IPS DF 4.7 (cell line): ENCODE measurements around the gene SNX8.

Source experiments
- DNase-seq: peaks from one replicate; pipeline ENCODE4 v3.0.0-alpha.2; 2013; ENCODE audit warnings: low spot score; ENCODE audit errors: extremely low read depth

Gene SNX8

DNA sequence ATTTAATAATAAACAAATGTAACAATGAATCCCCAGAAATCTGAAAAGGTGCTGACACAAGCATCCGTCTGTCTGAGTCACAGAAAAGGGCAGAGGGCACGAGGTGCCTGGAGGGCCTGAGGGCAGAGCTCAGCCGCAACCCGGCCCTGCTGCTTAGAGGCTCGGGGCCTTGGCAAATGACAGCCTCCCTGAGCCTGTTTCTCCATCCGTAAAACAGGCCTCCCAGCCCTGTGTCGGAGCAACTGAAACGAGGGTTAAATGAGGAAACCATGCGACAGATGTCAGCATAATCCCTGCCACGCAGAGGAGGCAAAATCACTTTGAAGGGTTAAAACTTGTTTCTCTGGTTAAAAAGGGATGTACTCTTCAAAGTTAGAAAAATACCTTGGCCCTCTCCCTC lies 47.3 kb downstream of the SNX8 start:
- no peak for DNase-seq

DNA sequence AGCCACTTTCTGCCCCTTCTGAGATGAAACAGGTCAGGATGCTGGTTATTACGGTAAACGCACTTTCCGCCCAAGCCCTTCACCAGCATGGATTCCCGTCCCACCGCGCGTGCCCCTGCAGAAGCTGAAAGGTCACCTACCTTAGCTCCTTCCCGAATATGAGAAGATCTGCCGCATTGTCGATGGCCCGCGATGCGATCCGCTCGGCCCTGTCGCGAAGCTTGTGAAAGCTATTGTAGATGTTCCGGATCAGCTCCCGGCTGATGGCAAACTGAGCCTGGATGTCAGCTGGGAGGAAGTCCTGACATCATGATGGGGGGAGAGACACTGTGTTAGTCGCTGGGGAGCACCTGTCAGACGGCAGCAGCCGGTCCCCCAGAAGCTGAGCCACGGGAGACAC lies 50.1 kb downstream of the SNX8 start:
- DNase-seq, result no peak

GRCh38 chr7:2263176-2263575 lies 51.1 kb downstream of the SNX8 start:
- no peak for DNase-seq

DNA sequence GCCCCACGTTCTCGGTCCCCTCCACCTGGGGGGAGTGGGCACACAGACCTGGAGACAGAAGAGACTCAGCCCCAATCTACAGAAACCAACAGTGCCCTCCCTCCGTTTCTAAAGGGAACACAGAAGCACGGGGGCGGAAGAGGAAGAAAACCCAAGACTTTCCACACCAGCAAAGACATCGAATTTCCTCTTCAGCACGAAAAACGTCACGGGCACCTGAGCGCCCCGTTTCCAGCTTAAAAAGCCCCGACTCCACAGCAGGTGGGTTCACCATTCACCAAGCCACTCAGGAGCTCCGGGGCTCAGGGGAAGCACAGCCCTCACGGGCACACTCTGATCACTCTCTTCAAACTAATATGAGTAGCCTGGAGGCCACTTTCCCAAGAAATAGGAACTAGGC lies 52.6 kb downstream of the SNX8 start:
- DNase-seq, result no peak

DNA sequence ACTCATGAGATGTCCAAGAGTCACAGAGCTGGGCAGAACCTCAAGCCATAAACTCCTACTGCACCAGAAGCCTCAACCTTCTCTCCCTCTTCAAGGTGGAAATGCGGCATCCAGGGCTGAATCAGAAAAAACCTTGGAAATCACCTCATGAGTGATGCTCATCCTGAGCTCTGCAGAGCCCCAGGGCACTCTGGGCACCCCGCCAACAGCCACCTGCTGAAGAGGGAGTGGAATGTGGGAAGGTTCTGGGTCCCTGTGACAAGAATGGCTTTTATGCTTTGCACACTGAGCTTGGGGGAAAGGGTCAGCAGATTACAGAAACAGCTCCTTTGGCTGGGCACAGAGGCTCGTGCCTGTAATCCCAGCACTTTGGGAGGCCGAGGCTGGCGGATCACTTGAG lies 53.4 kb downstream of the SNX8 start:
- DNase-seq, result no peak

- DNase-seq, result no peak
Observed at GRCh38 chr7:2259480-2259879, 54.8 kb downstream of the SNX8 start.

DNA sequence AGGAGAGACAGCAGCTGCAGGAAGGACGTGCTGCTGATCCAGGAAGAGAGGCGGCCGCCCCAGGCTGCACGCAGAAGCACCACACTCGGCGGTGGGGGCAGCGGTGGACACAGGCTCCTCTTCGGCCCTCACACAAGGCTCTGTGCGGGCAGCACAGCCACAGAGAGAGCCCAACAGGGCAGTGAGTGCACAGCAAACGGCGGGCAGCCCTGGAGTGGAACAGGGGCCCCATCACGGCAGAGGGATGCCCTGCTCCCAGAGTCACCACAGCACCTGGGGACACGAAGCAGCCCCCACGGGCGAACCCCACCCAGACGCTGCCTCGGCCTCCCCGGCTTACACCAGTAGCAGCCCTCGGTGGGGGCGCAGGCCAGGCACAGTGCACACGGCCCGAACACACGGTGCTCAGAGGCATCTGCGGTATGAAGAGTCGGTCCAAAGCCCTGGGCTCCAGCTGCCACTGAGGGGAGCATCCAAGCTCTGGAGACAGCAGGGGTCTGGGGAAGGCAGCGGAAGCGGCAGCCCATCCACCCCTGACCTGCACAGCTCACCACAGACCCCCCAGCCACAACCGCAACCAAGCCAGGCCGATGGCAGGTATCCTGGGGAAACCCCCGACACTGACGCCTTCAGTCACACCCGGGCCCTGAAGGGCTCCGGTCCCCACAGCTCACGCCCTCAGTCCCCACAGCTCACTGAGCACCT lies 55.4 kb downstream of the SNX8 start:
- no peak for DNase-seq

GRCh38 chr7:2257651-2258050 lies 56.6 kb downstream of the SNX8 start:
- no peak for DNase-seq

GRCh38 chr7:2257046-2257551 lies 57.1 kb downstream of the SNX8 start:
- no peak for DNase-seq

- no peak for DNase-seq
Observed at GRCh38 chr7:2256306-2257045, 57.8 kb downstream of the SNX8 start.

- no peak for DNase-seq
Observed at GRCh38 chr7:2255145-2256139, 58.8 kb downstream of the SNX8 start.

DNA sequence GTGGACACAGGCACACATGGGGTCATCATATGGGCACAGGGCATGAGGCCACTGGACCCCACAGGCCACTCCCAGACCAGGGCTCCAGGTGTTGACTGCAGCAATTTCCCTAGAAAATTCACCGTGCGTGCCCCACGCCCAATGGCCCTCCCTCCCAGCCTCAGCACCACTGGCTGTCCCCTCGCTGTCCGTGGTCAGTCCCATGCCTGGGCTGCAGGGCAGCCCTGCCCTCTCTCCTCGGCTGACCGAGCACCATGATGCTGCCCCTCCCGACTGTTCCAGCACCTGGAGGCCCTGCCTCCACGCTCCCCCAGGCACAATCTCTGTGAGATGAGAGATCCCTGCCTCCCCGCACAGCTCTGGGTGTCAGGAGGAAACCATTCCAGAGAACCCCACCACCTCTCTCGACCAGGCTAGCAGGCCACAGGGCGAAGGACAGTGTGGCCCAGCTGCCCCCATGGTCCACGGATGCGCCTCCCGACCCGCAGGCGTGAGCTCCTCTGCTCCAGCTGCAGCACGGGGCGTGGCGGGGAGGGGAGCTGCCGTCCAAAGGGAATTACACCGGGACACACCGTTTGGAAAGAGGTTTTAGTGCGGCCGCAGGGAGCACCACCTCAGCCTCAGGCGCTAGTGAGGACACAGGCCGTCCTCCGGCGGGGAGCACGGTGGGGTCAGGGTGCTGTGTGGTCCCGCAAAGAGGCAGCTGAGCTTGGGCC lies 59.7 kb downstream of the SNX8 start:
- no peak for DNase-seq

DNA sequence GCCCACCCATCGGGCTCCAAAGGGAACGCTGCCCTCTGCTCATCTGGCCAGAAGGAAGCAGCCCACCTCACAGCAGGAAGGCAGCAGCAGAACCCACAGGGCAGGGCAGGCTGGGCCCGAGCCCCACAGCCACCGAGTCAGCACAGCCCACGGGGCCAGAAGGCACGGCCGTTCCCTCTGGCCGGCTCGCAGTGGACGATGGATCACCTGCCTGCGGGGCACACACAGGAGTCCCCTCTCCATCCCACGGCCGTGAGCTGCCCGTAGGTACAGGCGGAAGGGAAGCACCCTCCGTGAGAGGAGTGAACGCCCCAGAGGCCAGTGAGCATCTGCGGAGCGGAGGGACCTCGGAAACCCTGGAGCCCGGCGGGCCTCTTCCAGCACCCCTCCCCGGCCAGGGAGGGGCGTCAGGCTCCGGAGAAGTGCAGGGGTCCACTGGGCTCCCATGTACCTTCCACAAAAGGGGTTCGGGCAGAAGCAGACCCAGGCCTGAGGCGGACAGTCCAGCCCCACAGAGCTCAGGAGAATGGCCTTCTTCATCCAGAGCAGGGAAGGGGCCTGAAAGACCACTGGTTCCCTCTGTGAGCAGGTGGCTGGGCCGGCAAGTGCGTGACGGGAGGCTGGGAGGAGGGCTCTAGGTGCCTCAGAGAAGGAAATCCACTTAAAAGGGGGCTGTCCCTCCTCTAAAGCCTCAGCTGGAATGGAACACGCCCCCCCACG lies 60.6 kb downstream of the SNX8 start:
- DNase-seq, result no peak

GRCh38 chr7:2253021-2253420 lies 61.2 kb downstream of the SNX8 start:
- no peak for DNase-seq

DNA sequence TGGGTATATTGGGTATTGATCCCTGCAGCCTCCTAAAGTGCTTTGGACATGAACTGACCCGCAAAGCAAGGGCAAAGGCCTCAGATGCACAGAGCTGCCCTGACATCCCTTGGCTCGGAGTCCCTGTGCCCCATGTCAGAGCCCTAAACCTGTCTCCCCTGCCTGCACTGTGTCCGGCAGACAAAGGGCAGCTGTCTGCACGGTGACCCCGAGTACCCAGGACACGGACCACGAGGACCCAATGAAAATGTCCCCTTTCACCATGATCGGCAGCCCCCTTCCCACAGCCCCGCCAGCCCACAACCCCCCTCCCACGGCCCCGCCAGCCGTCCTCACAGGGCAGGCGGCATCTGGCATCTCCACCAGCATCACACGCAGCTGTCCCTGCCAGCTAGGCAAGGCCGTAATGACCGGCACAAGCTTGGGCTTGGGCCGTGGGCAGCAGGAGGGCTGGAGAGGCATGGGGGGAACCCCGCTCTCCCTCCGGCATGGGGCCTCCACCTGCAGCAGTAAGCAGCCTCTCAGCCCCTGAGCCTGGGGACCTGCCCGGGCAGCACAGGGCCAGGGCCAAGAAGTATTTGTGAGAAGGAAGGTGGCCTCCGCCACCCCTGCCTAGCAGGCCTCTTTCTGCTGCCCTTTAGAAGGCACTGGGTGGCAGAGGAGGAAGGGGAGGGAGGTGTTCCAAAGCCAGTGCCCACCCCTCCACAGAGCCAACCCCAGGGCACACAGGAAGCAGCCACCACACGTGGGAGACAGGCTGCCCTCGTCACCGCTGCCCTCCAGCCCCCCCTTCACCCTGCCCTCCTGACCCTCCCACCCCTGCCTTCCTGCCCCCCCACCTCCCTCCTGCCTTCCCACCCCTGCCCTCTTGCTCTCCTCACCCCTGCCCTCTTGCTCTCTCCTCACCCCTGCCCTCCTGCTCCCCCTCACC lies 62.1 kb downstream of the SNX8 start:
- DNase-seq, result no peak

DNA sequence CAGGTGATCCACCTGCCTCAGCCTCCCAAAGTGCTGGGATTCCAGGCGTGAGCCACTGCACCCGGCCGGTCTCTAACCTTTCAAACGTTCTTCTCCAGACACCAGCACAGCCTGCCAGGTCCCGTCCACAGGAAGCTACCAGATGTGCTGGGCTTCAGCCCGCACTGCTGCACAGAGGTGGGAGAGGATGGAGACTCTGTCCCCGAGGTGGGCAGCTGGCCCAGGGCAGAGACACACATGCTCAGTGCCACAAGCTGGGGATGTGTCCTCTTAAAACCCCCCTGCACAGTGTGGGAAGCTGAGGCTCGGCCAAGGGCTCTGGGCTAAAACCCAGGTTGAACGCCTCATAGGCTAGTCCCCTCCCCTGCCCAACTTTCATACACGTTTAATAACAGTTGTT lies 62.9 kb downstream of the SNX8 start:
- no peak for DNase-seq

DNA sequence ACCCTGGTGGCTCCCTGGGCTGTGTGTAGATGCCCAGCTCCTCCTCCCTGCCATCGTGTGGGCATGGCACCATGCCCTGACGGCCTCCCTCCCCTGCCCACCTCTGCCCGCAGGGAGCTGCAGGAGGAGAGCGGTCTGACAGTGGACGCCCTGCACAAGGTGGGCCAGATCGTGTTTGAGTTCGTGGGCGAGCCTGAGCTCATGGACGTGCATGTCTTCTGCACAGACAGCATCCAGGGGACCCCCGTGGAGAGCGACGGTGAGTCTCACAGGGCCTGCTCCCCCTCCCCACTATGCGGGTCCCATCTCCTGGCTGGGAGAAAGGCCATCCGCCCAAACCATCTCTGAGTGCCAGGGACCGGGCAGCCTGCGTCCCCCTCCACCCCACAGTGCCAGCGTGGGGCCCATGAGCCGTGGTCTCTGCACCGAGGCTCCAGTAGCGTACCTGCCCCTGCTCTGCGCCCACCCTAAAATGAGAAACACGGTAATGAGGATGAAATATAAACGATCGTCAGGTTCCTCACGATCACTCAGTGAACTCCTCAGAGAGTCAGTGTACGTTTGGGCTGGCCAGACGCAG lies 64.4 kb downstream of the SNX8 start:
- DNase-seq, result no peak

DNA sequence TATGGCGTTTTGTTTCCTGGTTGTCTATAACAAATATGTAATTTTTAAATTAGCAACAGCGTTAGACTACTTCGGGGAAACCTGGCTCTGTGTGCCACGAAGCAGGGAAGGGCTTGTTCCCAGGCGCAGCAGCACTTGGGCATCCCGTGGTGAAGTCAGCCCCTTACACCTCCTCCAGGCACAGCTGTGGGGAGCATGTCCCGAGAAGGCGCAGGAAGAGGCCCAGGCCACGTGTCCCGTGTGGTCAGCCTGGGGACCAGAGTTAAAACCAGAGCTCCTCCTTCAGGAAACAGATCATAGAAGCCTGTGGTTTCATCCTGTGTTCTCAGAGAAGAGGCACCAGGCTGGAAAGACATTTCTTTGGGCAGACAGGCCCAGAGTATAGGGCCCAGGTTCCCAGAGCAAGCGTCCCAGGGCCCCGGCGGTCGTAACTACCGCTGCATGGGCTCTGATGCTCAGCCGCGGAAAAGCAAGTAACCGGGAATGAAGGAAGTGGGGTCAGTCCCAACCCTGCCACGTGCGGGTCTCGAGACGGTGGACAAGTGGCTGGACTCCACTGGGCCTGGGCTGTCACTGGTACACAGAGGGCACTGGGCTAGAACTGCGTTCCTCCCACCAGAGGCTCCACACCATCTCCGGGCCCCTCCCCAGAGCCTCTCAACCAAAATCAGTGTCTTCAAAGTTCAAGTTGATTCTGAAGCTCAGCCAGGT lies 65.1 kb downstream of the SNX8 start:
- DNase-seq, result no peak
